SK-N-SH (cell line): ENCODE measurements around the gene CCDC93. TPM values are rescaled to one million over a fixed set of nuclear protein-coding genes. Genes with fewer than 3 reads are reported as not detected.

Source experiments
- CTCF ChIA-PET: fragments of 300-600, 350-600 bp; formaldehyde crosslinking; extraction: SDS; loops from one replicate; lab custom pipeline; 2021; lab: Yijun Ruan, JAX
- POLR2A ChIA-PET: fragments of 350-600 bp; sonication (Branson Sonifier 250); formaldehyde crosslinking; extraction: SDS; loops from one replicate; lab custom pipeline; 2020; ENCODE audit warnings: antibody characterized with exemption, inconsistent platforms; lab: Yijun Ruan, JAX
- DNase-seq: peaks from one replicate; pipeline ENCODE4 v3.0.0; 2012
- H2AFZ ChIP-seq: fragments of 200-600 bp; sonication (generic); 2 replicates; pipeline ENCODE4 v1.8.1; 2016; ENCODE audit warnings: antibody characterized with exemption, mild to moderate bottlenecking, low read depth
- H3F3A ChIP-seq: fragments of 200-600 bp; sonication (generic); replicated peaks from 2 replicates; pipeline ENCODE3; 2016; ENCODE audit warnings: antibody characterized with exemption, mild to moderate bottlenecking; ENCODE audit not compliant: insufficient read depth
- H3K27ac ChIP-seq, 2 experiments: fragments of 200-500 bp in 1 of 2; fragments of 200-600 bp in 1 of 2; sonication (Bioruptor generic) in 1 of 2; sonication (generic), shearing (Covaris generic) in 1 of 2; 2 replicates each; pipeline versions ENCODE4 v1.5.1 to v1.6.1; 2014 to 2016; ENCODE audit warnings: low read depth in 2 of 2, inconsistent platforms in 1 of 2, low read length in 1 of 2, mild to moderate bottlenecking in 1 of 2, mixed read lengths in 1 of 2
- H3K27me3 ChIP-seq: fragments of 200-600 bp; sonication (generic), shearing (Covaris generic); 2 replicates; pipeline ENCODE4 v1.6.1; 2016; ENCODE audit warnings: mixed run types; ENCODE audit not compliant: insufficient read depth
- H3K36me3 ChIP-seq, 2 experiments: fragments of 200-500 bp in 1 of 2; fragments of 200-600 bp in 1 of 2; sonication (Bioruptor generic) in 1 of 2; sonication (generic) in 1 of 2; replicated peaks in 1 of 2; 2 replicates each; pipeline versions ENCODE3 to v1.5.1; 2014 to 2016; ENCODE audit warnings: low read length in 1 of 2, mild to moderate bottlenecking in 1 of 2; ENCODE audit not compliant: insufficient read depth in 2 of 2, control insufficient read depth in 1 of 2
- H3K4me1 ChIP-seq, 2 experiments: fragments of 200-500 bp in 1 of 2; fragments of 200-600 bp in 1 of 2; sonication (Bioruptor generic) in 1 of 2; sonication (generic), shearing (Covaris generic) in 1 of 2; 2 replicates each; pipeline versions ENCODE4 v1.5.1 to v1.6.1; 2014 to 2016; ENCODE audit warnings: low read depth in 1 of 2, low read length in 1 of 2, mixed run types in 1 of 2; ENCODE audit not compliant: insufficient read depth in 2 of 2, control insufficient read depth in 1 of 2
- H3K4me2 ChIP-seq: fragments of 200-600 bp; sonication (generic), shearing (Covaris generic); 2 replicates; pipeline ENCODE4 v1.6.1; 2017; ENCODE audit warnings: mixed run types
- H3K4me3 ChIP-seq, 2 experiments: fragments of 200-500 bp in 1 of 2; fragments of 200-600 bp in 1 of 2; sonication (Bioruptor generic) in 1 of 2; sonication (generic), shearing (Covaris generic) in 1 of 2; 2 replicates each; pipeline versions ENCODE4 v1.5.1 to v1.8.1; 2014 to 2016; ENCODE audit warnings: low read depth in 2 of 2, inconsistent platforms in 1 of 2, low read length in 1 of 2, mild to moderate bottlenecking in 1 of 2, mixed read lengths in 1 of 2, moderate library complexity in 1 of 2
- H3K79me2 ChIP-seq: fragments of 200-600 bp; sonication (generic); 2 replicates; pipeline ENCODE4 v1.8.1; 2017; ENCODE audit warnings: mild to moderate bottlenecking; ENCODE audit not compliant: insufficient read depth
- H3K9ac ChIP-seq: fragments of 200-600 bp; sonication (generic); 2 replicates; pipeline ENCODE4 v1.6.1; 2017; ENCODE audit warnings: mixed run types
- H3K9me2 ChIP-seq: fragments of 200-600 bp; sonication (generic); 2 replicates; pipeline ENCODE4 v1.6.1; 2017; ENCODE audit warnings: mixed run types
- H3K9me3 ChIP-seq: fragments of 200-600 bp; sonication (generic); 2 replicates; pipeline ENCODE4 v1.6.1; 2017; ENCODE audit warnings: mixed run types, mild to moderate bottlenecking, moderate library complexity
- H4K20me1 ChIP-seq: fragments of 200-600 bp; sonication (generic); 2 replicates; pipeline ENCODE4 v1.6.1; 2017; ENCODE audit warnings: mild to moderate bottlenecking, mixed run types; ENCODE audit not compliant: insufficient read depth
- CHD2 ChIP-seq: fragments of 150-350 bp; IDR thresholded peaks from 2 replicates; pipeline ENCODE4 v1.6.1; 2018; ENCODE audit warnings: low read length; ENCODE audit not compliant: partially characterized antibody
- ELF1 ChIP-seq: IDR thresholded peaks from 2 replicates; pipeline ENCODE4 v1.4.0; 2012
- GABPA ChIP-seq: IDR thresholded peaks from 2 replicates; pipeline ENCODE4 v1.4.0; 2012; ENCODE audit warnings: low read depth, mild to moderate bottlenecking
- MAX ChIP-seq: IDR thresholded peaks from 2 replicates; pipeline ENCODE4 v1.4.0; 2012; ENCODE audit warnings: low read depth
- PBX3 ChIP-seq: IDR thresholded peaks from 2 replicates; pipeline ENCODE4; 2012
- POLR2AphosphoS5 ChIP-seq: IDR thresholded peaks from 2 replicates; pipeline ENCODE4 v1.6.1; 2012; ENCODE audit warnings: low read depth, low read length
- SMC3 ChIP-seq: IDR thresholded peaks from 2 replicates; pipeline ENCODE4 v1.6.1; 2012; ENCODE audit warnings: low read depth, low read length, improper control_type of control experiment
- TCF12 ChIP-seq: IDR thresholded peaks from 2 replicates; pipeline ENCODE4 v1.4.0; 2012
- YY1 ChIP-seq: IDR thresholded peaks from 2 replicates; pipeline ENCODE4 v1.4.0; 2012; ENCODE audit warnings: low read depth, mild to moderate bottlenecking
- WGBS: methylation state at CpG from one replicate; pipeline ENCODE4 v1.1.6; 2017; ENCODE audit warnings: low lambda C conversion rate; 5-methylcytosine and 5-hydroxymethylcytosine counted together
- polyA plus RNA-seq, 3 experiments: library from polyadenylated mRNA; depleted of rRNA; stranded (reverse); fragments of >200 nt; gene quantifications; 2 replicates each; pipeline ENCODE4 v1.2.3, GENCODE V29; 2012
- TF ChIP-seq, protein P1 (sequence below): IDR thresholded peaks from 2 replicates; pipeline ENCODE4 v1.4.0; 2012; ENCODE audit warnings: low read depth, borderline replicate concordance
- TF ChIP-seq, protein P2 (sequence below): fragments of 200-600 bp; sonication (generic); IDR thresholded peaks from 2 replicates; pipeline ENCODE4 v1.6.1; 2017; ENCODE audit warnings: antibody characterized with exemption, mild to moderate bottlenecking, moderate library complexity
- TF ChIP-seq, protein P3 (sequence below): IDR thresholded peaks from 2 replicates; pipeline ENCODE4 v1.4.0; 2012; ENCODE audit warnings: low read depth, borderline replicate concordance

The CCDC93 gene
- polyA plus RNA-seq, 1 of the 3 experiments (the other 2 are of a cell fraction) = 11.7 TPM

DNA sequence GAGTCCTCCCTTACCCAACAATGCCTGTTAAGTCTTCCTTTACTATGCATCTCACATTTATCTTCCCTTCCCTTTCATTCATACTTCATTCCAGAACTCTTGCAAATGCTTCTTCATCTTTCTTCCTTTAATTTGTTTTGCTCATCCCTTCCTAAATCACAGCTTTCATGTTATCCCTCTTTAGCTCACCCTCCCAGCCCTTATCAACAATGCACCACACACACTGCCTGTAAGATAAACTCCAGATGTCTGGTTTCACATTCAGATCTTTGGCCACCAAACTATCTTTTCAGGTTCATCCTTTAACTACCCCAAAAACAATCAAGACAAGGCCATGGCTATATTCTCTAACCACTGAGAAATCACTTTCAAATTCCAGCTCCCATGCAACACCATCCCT is 3.4 kb downstream of the CCDC93 start (continued):
- TF ChIP-seq PBX3 = no peak

DNA sequence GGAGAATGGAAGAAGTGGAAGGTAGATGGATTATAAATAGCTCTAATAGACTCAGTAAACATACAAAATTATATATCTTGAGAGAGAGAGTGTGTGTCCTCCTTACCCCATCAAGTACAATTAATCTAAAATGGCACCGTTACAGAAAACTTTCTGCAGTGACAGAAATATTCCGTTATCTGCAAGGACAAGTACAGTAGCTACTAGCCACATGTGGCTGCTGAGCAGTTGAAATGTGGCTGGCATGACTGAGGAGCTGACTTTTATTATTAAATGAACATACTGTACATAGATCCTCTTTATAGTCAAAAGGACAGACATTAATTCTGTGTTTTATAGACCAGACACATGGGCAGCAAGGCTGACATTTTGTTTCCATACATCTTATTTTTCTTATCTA is 7.0 kb downstream of the CCDC93 start:
- Histone ChIP-seq H3K4me3 (no peak overlapping the region), H3K4me2 (no peak overlapping the region), H3F3A (peaks cover 7% of the 10 kb centered on the region), H3K27me3 (no peaks in the 10 kb centered on the region), H3K36me3 (peaks cover 32 to 49% of the 10 kb centered on the region in 2 experiments), H3K9me3 (no peaks in the 10 kb centered on the region), H3K27ac (no peak overlapping the region), H3K9me2 (no peaks in the 10 kb centered on the region), H4K20me1 (peaks cover 17% of the 10 kb centered on the region; the same call in 1 of the 2 replicates), H3K9ac (no peak overlapping the region), H2AFZ (no peak overlapping the region), H3K79me2 (peaks cover 48% of the 10 kb centered on the region), H3K4me1 (peaks cover under 1 to 3% of the 10 kb centered on the region in 2 experiments; a peak in 3 of 4 replicates)
- CTCF ChIA-PET = interaction anchor here (1.8 kb wide), 1 partner anchor 172 kb away, joined by 4 read pairs; no protein-coding TSS in a partner anchor
- no peak for TF ChIP-seq YY1
- 73% methylated on average over 2 of the region's 2 CpGs for WGBS
- DNase-seq = no peak
- POLR2A ChIA-PET = no interaction called here

- POLR2A ChIA-PET = no interaction called here
- no peaks in the 10 kb centered on the region for H3K9me3 ChIP-seq
- peaks cover 7% of the 10 kb centered on the region for H3F3A ChIP-seq
- CTCF ChIA-PET = interaction anchor here (1.8 kb wide), 1 partner anchor 171 kb away, joined by 4 read pairs; no protein-coding TSS in a partner anchor
- no peak overlapping the region for H2AFZ ChIP-seq
- H3K79me2 ChIP-seq = peaks cover 48% of the 10 kb centered on the region
- peaks cover 12% of the 10 kb centered on the region; the same call in 1 of the 2 replicates for H4K20me1 ChIP-seq
- no peak overlapping the region for H3K4me2 ChIP-seq
- H3K27ac ChIP-seq = no peak overlapping the region
- peaks cover 0 to 3% of the 10 kb centered on the region in 2 experiments; a peak in 2 of 4 replicates for H3K4me1 ChIP-seq
- H3K4me3 ChIP-seq = no peak overlapping the region
- H3K9me2 ChIP-seq = no peaks in the 10 kb centered on the region
- no peak for TF ChIP-seq TCF12
- TF ChIP-seq, protein P1, sequence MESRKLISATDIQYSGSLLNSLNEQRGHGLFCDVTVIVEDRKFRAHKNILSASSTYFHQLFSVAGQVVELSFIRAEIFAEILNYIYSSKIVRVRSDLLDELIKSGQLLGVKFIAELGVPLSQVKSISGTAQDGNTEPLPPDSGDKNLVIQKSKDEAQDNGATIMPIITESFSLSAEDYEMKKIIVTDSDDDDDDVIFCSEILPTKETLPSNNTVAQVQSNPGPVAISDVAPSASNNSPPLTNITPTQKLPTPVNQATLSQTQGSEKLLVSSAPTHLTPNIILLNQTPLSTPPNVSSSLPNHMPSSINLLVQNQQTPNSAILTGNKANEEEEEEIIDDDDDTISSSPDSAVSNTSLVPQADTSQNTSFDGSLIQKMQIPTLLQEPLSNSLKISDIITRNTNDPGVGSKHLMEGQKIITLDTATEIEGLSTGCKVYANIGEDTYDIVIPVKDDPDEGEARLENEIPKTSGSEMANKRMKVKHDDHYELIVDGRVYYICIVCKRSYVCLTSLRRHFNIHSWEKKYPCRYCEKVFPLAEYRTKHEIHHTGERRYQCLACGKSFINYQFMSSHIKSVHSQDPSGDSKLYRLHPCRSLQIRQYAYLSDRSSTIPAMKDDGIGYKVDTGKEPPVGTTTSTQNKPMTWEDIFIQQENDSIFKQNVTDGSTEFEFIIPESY = no peak
- TF ChIP-seq, all 33 proteins: peak for 0
- DNase-seq = no peak
- H3K36me3 ChIP-seq = peaks cover 36 to 54% of the 10 kb centered on the region in 2 experiments
- H3K27me3 ChIP-seq = no peaks in the 10 kb centered on the region
- no peak overlapping the region for H3K9ac ChIP-seq
- WGBS = 100% methylated on average over 1 of the region's 1 CpG
Observed at GRCh38 chr2:118006326-118006725, 7.5 kb downstream of the CCDC93 start.

GRCh38 chr2:118003396-118003824 is 10.5 kb downstream of the CCDC93 start:
- peaks cover 22% of the 10 kb centered on the region; the same call in 1 of the 2 replicates for H3K79me2 ChIP-seq
- no peak overlapping the region for H3K9ac ChIP-seq
- H3F3A ChIP-seq = peaks cover 7% of the 10 kb centered on the region
- H3K27ac ChIP-seq = peak overlapping the region in 1 of 2 experiments; percentile 18; a peak in 2 of 4 replicates
- peak overlapping the region in 1 of 2 experiments; percentile 9; a peak in 1 of 4 replicates for H3K4me3 ChIP-seq
- no peaks in the 10 kb centered on the region; a peak in 2 of 4 replicates for H3K4me1 ChIP-seq
- DNase-seq = peak; percentile 69
- H3K36me3 ChIP-seq = peaks cover 58 to 79% of the 10 kb centered on the region in 2 experiments
- ChIA-PET CTCF (interaction anchor here (0.6 to 6.5 kb wide), 57 partner anchors 9 to 1492 kb away, joined by 3 to 94 read pairs (median 5); partner anchors contain the start of genes CCDC93 and DDX18), POLR2A (interaction anchor here (1.2 to 1.3 kb wide), 2 partner anchors 168 to 188 kb away, joined by 4 to 7 read pairs; partner anchors contain the start of gene DDX18)
- 0 out of 2 replicates have a peak overlapping the region, but pooled peaks have one; percentile 20 for H3K4me2 ChIP-seq
- 7% methylated on average over 3 of the region's 3 CpGs for WGBS
- no peaks in the 10 kb centered on the region for H3K27me3 ChIP-seq
- H3K9me3 ChIP-seq = no peaks in the 10 kb centered on the region
- H3K9me2 ChIP-seq = no peaks in the 10 kb centered on the region
- no peak overlapping the region for H2AFZ ChIP-seq
- no peaks in the 10 kb centered on the region; the same call in 1 of the 2 replicates for H4K20me1 ChIP-seq
- TF ChIP-seq POLR2AphosphoS5 (no peak), GABPA (no peak), TCF12 (no peak), SMC3 (peak; percentile 80), CHD2 (peak; percentile 55), YY1 (no peak), MAX (no peak), ELF1 (no peak)
- TF ChIP-seq, protein P2, sequence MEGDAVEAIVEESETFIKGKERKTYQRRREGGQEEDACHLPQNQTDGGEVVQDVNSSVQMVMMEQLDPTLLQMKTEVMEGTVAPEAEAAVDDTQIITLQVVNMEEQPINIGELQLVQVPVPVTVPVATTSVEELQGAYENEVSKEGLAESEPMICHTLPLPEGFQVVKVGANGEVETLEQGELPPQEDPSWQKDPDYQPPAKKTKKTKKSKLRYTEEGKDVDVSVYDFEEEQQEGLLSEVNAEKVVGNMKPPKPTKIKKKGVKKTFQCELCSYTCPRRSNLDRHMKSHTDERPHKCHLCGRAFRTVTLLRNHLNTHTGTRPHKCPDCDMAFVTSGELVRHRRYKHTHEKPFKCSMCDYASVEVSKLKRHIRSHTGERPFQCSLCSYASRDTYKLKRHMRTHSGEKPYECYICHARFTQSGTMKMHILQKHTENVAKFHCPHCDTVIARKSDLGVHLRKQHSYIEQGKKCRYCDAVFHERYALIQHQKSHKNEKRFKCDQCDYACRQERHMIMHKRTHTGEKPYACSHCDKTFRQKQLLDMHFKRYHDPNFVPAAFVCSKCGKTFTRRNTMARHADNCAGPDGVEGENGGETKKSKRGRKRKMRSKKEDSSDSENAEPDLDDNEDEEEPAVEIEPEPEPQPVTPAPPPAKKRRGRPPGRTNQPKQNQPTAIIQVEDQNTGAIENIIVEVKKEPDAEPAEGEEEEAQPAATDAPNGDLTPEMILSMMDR = peak; percentile 88
- TF ChIP-seq, protein P3, sequence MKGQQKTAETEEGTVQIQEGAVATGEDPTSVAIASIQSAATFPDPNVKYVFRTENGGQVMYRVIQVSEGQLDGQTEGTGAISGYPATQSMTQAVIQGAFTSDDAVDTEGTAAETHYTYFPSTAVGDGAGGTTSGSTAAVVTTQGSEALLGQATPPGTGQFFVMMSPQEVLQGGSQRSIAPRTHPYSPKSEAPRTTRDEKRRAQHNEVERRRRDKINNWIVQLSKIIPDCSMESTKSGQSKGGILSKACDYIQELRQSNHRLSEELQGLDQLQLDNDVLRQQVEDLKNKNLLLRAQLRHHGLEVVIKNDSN = peak; percentile 95
